GM12873 (cell line): Measurements from ENCODE around the gene KBTBD3.

ENCODE experiments used
- CTCF ChIP-seq: IDR thresholded peaks from 2 replicates; pipeline ENCODE4 v1.5.1; 2012; ENCODE audit warnings: low read depth, mild to moderate bottlenecking, moderate library complexity, low read length, control low read depth; ENCODE audit not compliant: insufficient read depth; ENCODE audit errors: missing control alignments

The KBTBD3 gene

GRCh38 chr11:106076919-106077608, at the start of gene KBTBD3:
KBTBD3 (minus strand) TSS chr11:106077347; CDS start chr11:106059097, 18,250 bp downstream.
- TF ChIP-seq CTCF: peak; percentile 71

- no peak for TF ChIP-seq CTCF
Observed at GRCh38 chr11:106121570-106122320, 44.6 kb upstream of the KBTBD3 start.

GRCh38 chr11:106105986-106106385, 28.8 kb upstream of the KBTBD3 start:
- no peak for TF ChIP-seq CTCF

- no peak for TF ChIP-seq CTCF
Observed at GRCh38 chr11:106101819-106102218, 24.7 kb upstream of the KBTBD3 start.

- TF ChIP-seq CTCF: no peak
Observed at GRCh38 chr11:106101370-106101769, 24.2 kb upstream of the KBTBD3 start.

GRCh38 chr11:106098893-106099553, 21.9 kb upstream of the KBTBD3 start:
- TF ChIP-seq CTCF: no peak

GRCh38 chr11:106092446-106092845, 15.3 kb upstream of the KBTBD3 start:
- no peak for TF ChIP-seq CTCF
